Measurements from ENCODE around the gene PLCL2.

DNA sequence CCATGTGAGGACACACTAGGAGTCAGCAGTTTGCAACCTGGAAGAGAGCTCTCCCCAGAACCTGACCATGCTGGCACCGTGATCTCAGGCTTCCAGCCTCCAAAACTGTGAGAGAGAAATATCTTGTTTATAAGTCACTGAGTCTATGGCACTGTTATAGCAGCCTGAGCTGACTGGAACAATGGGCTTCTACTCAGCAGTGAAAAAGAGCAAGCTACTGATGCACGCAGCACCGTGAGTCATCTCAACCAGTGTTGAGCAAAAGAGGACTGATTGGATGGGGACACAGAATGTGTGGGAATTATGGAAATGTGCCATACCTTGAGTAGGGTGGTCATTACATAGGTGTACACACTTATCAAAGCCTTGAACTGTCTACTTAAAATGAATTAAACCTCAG, 230.4 kb downstream of the PLCL2 start:
- TF ChIP-seq CTCF (IDR thresholded peaks at IDR 0.05; ENCODE audit: low read depth, low read length, poor library complexity, severe bottlenecking) (no peak), EZH2phosphoT487 (IDR thresholded peaks at IDR 0.05; ENCODE audit: borderline replicate concordance, low read length) (no peak)
